GM12892 (cell line): Measurements from ENCODE around the gene SCAP.

ENCODE experiments used
- POLR2A ChIP-seq: IDR thresholded peaks from 2 replicates; pipeline ENCODE4 v1.6.1; 2011; ENCODE audit warnings: low read depth, low read length, control low read depth
- POLR2AphosphoS5 ChIP-seq: IDR thresholded peaks from 2 replicates; pipeline ENCODE4 v1.6.1; 2011; ENCODE audit warnings: low read depth, low read length, control low read depth
- TAF1 ChIP-seq: IDR thresholded peaks from 2 replicates; pipeline ENCODE4 v1.6.1; 2011; ENCODE audit warnings: low read depth, mild to moderate bottlenecking, control low read depth, low read length, borderline replicate concordance

DNA sequence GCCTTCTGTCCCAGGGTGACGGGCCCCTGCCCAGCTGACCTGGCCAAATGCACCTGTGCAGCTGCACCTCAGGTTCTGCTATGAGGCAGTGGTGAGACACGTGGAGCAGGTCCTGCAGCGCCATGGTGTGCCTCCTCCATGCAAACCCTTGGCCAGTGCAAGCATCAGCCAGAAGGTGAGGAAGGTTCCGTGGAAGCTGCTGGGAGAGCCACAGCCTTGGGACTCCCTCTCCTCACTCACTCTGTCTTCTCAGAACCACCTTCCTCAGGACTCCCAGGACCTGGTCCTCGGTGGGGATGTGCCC is 63.3 kb downstream of the SCAP start:
- no peak for TF ChIP-seq POLR2A
- TF ChIP-seq POLR2AphosphoS5: no peak
- no peak for TF ChIP-seq TAF1
